Lower lobe of right lung (tissue), 2 donors: Measurements from ENCODE around the gene TRAFD1. TPM values are rescaled to one million over a fixed set of nuclear protein-coding genes. Genes with fewer than 3 reads are reported as not detected.
"Not testable (repeated sequence)": the region's sequence is repeated elsewhere in the genome, so short reads cannot be mapped to it uniquely, and the experiment has no call there.

Experiments
- ATAC-seq, 2 donors: fragments of 200-7000 bp; cut with Tn5 transposase; one replicate each; pipeline ENCODE4 v1.9.1; 2020 to 2022; ENCODE audit warnings: mild to moderate bottlenecking in 2 of 2, moderate library complexity in 2 of 2
- DNase-seq: peaks from one replicate; pipeline ENCODE4 v3.0.0-alpha.2; 2020
- H3K27ac ChIP-seq: fragments of 200-600 bp; one replicate; pipeline ENCODE4 v1.8.0; 2022
- H3K27me3 ChIP-seq: fragments of 200-600 bp; one replicate; pipeline ENCODE4 v1.8.0; 2022; ENCODE audit warnings: low read depth
- H3K36me3 ChIP-seq: fragments of 200-600 bp; one replicate; pipeline ENCODE4 v1.8.0; 2022; ENCODE audit warnings: mild to moderate bottlenecking
- H3K4me1 ChIP-seq: fragments of 200-600 bp; one replicate; pipeline ENCODE4 v1.8.0; 2022
- H3K4me3 ChIP-seq: fragments of 200-600 bp; one replicate; pipeline ENCODE4 v1.8.0; 2022; ENCODE audit warnings: mild to moderate bottlenecking
- H3K9me3 ChIP-seq: fragments of 200-600 bp; one replicate; pipeline ENCODE4 v1.8.0; 2022
- intact Hi-C: fragments of 100-400 bp; cut with DNase I; formaldehyde crosslinking; loops from one replicate; pipeline ENCODE4 v1.11.0; 2022
- total RNA-seq: library from RNA; stranded (reverse); fragmentation: NEBNext Ultra II Directional; extraction: Animal tissue kit (Norgen Biotek cat#: 25700); gene quantifications from one replicate; pipeline ENCODE4 v1.2.1, GENCODE V29; 2021
- TF ChIP-seq, protein P1 (sequence below): fragments of 200-600 bp; IDR thresholded peaks from one replicate; pipeline ENCODE4 v1.8.0; 2022; ENCODE audit warnings: antibody characterized with exemption, mild to moderate bottlenecking
- donor health status: DM: no; HTN: yes; CAD: no; lungs with severe emphysema.

TRAFD1 gene
- total RNA-seq, 1 donor from 2014 or later, result 42.5 TPM

DNA sequence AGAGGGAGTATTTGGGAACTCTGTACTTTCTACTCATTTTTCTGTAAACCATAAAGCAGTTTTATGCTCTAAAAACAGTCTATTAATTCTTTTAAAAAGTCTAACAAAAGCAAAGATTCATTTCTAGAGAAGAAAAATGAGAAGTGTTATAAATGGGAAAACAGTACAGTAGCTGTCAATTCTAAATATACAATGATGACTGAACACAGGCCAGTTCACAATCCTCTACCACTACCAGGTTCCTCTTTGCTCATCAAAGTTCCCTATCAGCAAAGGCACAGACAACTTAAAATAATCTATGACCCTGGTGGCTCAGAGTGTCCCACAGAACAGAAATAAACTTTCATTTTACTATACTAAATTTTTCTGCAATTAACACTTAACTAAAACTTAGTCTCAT, 29.3 kb upstream of the TRAFD1 start:
- Histone ChIP-seq H3K27ac (no peak overlapping the region), H3K4me3 (no peak overlapping the region), H3K27me3 (no peaks in the 10 kb centered on the region), H3K36me3 (peaks cover 59% of the 10 kb centered on the region), H3K4me1 (peaks cover 7% of the 10 kb centered on the region), H3K9me3 (no peaks in the 10 kb centered on the region)
- DNase-seq, result no peak
- TF ChIP-seq, protein P1, sequence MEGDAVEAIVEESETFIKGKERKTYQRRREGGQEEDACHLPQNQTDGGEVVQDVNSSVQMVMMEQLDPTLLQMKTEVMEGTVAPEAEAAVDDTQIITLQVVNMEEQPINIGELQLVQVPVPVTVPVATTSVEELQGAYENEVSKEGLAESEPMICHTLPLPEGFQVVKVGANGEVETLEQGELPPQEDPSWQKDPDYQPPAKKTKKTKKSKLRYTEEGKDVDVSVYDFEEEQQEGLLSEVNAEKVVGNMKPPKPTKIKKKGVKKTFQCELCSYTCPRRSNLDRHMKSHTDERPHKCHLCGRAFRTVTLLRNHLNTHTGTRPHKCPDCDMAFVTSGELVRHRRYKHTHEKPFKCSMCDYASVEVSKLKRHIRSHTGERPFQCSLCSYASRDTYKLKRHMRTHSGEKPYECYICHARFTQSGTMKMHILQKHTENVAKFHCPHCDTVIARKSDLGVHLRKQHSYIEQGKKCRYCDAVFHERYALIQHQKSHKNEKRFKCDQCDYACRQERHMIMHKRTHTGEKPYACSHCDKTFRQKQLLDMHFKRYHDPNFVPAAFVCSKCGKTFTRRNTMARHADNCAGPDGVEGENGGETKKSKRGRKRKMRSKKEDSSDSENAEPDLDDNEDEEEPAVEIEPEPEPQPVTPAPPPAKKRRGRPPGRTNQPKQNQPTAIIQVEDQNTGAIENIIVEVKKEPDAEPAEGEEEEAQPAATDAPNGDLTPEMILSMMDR, result no peak
- intact Hi-C loops, result no loop called here
- ATAC-seq, result no peak

DNA sequence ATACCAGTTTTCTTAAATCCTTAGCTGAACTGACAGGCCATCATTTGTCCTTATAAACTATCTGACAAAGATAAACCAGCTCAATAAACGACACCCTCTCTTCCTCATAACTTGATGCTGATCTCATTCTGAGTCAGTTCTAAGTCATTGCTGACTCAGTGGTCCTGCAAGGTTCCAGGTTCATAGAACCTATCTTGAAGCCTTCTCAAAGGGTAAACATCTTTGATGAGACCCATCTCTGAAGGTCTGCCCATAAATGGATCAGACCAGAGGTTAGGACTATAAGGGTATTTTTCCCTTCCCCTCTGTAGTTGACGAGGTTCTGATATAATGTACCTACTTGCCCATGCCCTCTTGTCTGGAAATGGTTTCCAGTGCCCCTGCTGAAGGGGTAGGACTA, 28.7 kb upstream of the TRAFD1 start:
- Histone ChIP-seq H3K36me3 (peaks cover 59% of the 10 kb centered on the region), H3K9me3 (no peaks in the 10 kb centered on the region), H3K27ac (no peak overlapping the region), H3K27me3 (no peaks in the 10 kb centered on the region), H3K4me1 (peaks cover 7% of the 10 kb centered on the region), H3K4me3 (no peak overlapping the region)
- DNase-seq (no peak), ATAC-seq (no peak)
- intact Hi-C loops, result no loop called here
- TF ChIP-seq, protein P1, result no peak

DNA sequence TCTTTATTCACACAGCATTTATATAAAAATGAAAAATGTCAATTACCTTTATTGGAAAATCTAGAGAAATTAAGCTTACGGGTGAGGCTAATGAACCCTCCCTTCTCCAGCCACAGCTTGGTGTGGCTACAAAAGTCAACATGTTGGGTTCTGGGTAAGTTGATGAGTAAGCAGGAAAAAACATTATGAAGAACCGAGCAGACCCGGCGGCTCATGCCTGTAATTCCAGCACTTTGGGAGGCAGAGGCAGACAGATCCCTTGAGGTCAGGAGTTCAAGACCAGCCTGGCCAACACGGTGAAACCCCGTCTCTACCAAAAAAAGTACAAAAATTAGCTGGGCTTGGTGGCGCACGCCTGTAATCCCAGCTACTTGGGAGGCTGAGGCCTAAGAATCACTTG, 27.7 kb upstream of the TRAFD1 start:
- Histone ChIP-seq H3K27ac (no peak overlapping the region), H3K27me3 (no peaks in the 10 kb centered on the region), H3K36me3 (peaks cover 52% of the 10 kb centered on the region), H3K4me3 (no peak overlapping the region), H3K9me3 (no peaks in the 10 kb centered on the region), H3K4me1 (peaks cover 7% of the 10 kb centered on the region)
- intact Hi-C loops, result no loop called here
- no peak for DNase-seq
- ATAC-seq, result no peak
- TF ChIP-seq, protein P1, result no peak

DNA sequence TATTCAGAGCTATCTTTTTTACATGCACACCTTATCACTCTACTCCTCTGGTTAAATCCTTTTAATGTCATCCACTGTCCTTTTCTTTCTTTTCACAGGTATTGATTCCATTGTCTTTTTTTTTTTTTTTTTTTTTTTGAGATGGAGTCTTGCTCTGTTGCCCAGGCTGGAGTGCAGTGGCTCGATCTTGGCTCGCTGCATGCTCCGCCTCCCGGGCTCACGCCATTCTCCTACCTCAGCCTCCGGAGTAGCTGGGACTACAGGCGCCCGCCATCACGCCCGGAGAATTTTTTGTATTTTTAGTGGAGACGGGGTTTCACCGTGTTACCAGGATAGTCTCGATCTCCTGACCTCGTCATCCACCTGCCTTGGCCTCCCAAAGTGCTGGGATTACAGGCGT, 24.9 kb upstream of the TRAFD1 start:
- ATAC-seq, H3K27me3 ChIP-seq, H3K9me3 ChIP-seq, H3K27ac ChIP-seq, intact Hi-C loops, H3K4me3 ChIP-seq, DNase-seq, H3K4me1 ChIP-seq: not testable (repeated sequence)
- peaks cover 50% of the 10 kb centered on the region for H3K36me3 ChIP-seq

DNA sequence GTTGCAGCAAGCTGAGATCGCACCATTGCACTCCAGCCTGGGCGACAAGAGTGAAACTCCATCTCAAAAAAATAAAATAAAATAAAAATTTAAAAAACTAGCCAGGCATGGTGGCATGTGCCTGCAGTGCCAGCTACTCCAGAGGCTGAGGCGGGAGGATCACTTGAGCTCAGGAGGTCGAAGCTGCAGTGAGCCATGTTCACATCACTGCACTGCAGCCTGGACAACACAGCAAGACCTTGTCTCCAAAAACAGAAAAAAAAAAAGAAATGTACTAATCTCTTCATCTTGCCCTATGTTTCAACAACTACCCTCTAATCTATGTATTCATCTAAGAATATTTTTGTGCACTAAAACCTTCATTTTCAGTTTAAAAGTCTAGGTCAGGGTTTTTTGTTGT, 23.2 kb upstream of the TRAFD1 start:
- intact Hi-C loops, result no loop called here
- Histone ChIP-seq H3K27ac (no peak overlapping the region), H3K4me1 (peaks cover 9% of the 10 kb centered on the region), H3K36me3 (peaks cover 44% of the 10 kb centered on the region), H3K4me3 (no peak overlapping the region), H3K27me3 (no peaks in the 10 kb centered on the region), H3K9me3 (no peaks in the 10 kb centered on the region)
- DNase-seq (no peak), ATAC-seq (no peak)
- TF ChIP-seq, protein P1, result no peak

DNA sequence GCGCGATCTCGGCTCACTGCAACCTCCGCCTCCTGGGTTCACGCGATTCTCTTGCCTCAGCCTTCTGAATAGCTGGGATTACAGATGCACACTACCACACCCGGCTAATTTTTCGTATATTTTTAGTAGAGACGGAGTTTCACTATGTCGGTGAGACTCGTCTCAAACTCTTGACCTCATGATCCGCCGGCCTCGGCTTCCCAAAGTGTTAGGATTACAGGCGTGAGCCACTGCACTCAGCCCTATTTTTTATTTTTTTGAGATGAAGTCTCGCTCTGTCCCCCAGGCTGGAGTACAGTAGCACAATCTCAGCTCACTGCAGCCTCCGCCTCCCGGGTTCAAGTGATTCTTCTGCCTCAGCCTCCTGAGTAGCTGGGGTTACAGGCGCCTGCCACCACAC, 22.6 kb upstream of the TRAFD1 start:
- ATAC-seq, H3K27ac ChIP-seq, H3K27me3 ChIP-seq, H3K4me3 ChIP-seq, H3K9me3 ChIP-seq, DNase-seq, intact Hi-C loops: not testable (repeated sequence)
- H3K4me1 ChIP-seq, result peaks cover 15% of the 10 kb centered on the region
- peaks cover 40% of the 10 kb centered on the region for H3K36me3 ChIP-seq
